ENCODE results near the gene URGCP.

URGCP gene

GRCh38 chr7:43943417-43944187, 37.2 kb upstream of the URGCP start:
- no peak for DNase-seq (ENCODE audit: low read depth in 2 of 2)
- TF ChIP-seq CTCF (IDR thresholded peaks at IDR 0.05; ENCODE audit: low read depth, low read length), result no peak
- no peak overlapping the region for H3K4me3 ChIP-seq (replicated peaks in 1 of 2; ENCODE audit: low read depth in 2 of 2, low read length in 2 of 2)

- no peak for TF ChIP-seq CTCF (IDR thresholded peaks at IDR 0.05; ENCODE audit: low read depth, low read length)
- DNase-seq (ENCODE audit: low read depth in 2 of 2), result no peak
- no peak overlapping the region for H3K4me3 ChIP-seq (replicated peaks in 1 of 2; ENCODE audit: low read depth in 2 of 2, low read length in 2 of 2)
Measured at GRCh38 chr7:43942997-43943396, 36.6 kb upstream of the URGCP start.

GRCh38 chr7:43942250-43942649, 35.9 kb upstream of the URGCP start:
- no peak for TF ChIP-seq CTCF (IDR thresholded peaks at IDR 0.05; ENCODE audit: low read depth, low read length)
- no peak overlapping the region for H3K4me3 ChIP-seq (replicated peaks in 1 of 2; ENCODE audit: low read depth in 2 of 2, low read length in 2 of 2)
- DNase-seq (ENCODE audit: low read depth in 2 of 2), result no peak

GRCh38 chr7:43938892-43939482, 32.6 kb upstream of the URGCP start:
- DNase-seq (ENCODE audit: low read depth in 2 of 2), result no peak
- H3K4me3 ChIP-seq (replicated peaks in 1 of 2; ENCODE audit: low read depth in 2 of 2, low read length in 2 of 2), result no peak overlapping the region
- no peak for TF ChIP-seq CTCF (IDR thresholded peaks at IDR 0.05; ENCODE audit: low read depth, low read length)

- H3K4me3 ChIP-seq (replicated peaks in 1 of 2; ENCODE audit: low read depth in 2 of 2, low read length in 2 of 2), result no peak overlapping the region
- no peak for DNase-seq (ENCODE audit: low read depth in 2 of 2)
- no peak for TF ChIP-seq CTCF (IDR thresholded peaks at IDR 0.05; ENCODE audit: low read depth, low read length)
Measured at GRCh38 chr7:43937444-43937843, 31.0 kb upstream of the URGCP start.

GRCh38 chr7:43933902-43934560, 27.6 kb upstream of the URGCP start:
- TF ChIP-seq CTCF (IDR thresholded peaks at IDR 0.05; ENCODE audit: low read depth, low read length), result no peak
- no peak overlapping the region for H3K4me3 ChIP-seq (replicated peaks in 1 of 2; ENCODE audit: low read depth in 2 of 2, low read length in 2 of 2)
- DNase-seq (ENCODE audit: low read depth in 2 of 2), result peak in 1 of 2 donors; percentile 17
